GM10248 (cell line): ENCODE measurements around the gene RBBP8.
A peak's percentile ranks its signal among the peaks of the same experiment; 100 is the strongest.
"Not testable (repeated sequence)": the region's sequence is repeated elsewhere in the genome, so short reads cannot be mapped to it uniquely, and the experiment has no call there.

ENCODE experiments used
- CTCF ChIA-PET: fragments of 300-600 bp; sonication (Branson Sonifier 250); formaldehyde crosslinking; extraction: SDS; loops from one replicate; lab custom pipeline; 2021; ENCODE audit warnings: antibody characterized with exemption; lab: Yijun Ruan, JAX
- POLR2A ChIA-PET: fragments of 350-650 bp; sonication (Branson Sonifier 250); formaldehyde crosslinking; extraction: SDS; loops from one replicate; lab custom pipeline; 2020; ENCODE audit warnings: antibody characterized with exemption; lab: Yijun Ruan, JAX
- DNase-seq: peaks from one replicate; pipeline ENCODE4 v3.0.0; 2012; ENCODE audit errors: extremely low spot score
- TF ChIP-seq, protein P1 (sequence below): IDR thresholded peaks from 2 replicates; pipeline ENCODE4 v1.5.1; 2012; ENCODE audit warnings: mild to moderate bottlenecking, low read depth; ENCODE audit errors: extremely low read depth, missing control alignments, control extremely low read depth

The RBBP8 gene

DNA sequence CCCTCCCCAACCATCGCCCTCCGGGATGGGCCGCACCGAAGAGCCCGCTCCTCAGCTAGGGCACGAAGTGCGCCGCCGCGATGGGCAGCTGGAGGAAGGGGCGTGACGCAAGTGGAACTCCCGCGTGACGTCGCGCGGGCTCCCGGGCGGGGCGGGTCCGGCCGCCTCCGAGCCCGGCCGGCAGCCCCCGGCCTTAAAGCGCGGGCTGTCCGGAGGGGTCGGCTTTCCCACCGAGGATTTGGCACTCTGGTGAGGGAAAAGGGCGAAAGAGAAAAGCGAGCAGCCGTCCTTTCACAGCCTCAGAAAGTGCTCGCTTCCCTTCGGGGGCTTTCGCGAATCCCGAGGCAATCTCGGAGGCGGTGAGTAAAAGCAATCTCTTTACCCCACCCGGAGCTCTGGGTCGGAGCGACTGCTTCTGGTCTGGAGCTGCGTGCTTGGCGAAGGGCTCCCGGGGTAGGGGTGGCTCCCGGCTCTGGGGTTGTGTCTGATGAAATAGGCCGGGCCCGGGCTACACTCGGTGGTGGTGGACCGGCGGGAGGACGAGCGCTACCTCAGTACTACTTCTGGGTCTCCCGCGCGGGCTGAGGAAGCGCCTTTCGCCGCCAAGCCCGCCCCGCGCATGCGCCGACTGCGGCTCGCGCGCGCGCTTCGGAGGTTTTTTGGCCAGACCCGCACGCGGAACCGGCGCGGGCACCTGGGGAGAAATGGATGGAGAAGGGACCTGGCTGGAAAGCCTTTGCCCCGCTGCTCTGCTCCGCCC is at the start of gene RBBP8:
RBBP8 (plus strand) TSS at position 123 of the 760 bp plus-strand sequence. CDS start 3,524 bp downstream, outside the sequence.
- TF ChIP-seq, protein P1, sequence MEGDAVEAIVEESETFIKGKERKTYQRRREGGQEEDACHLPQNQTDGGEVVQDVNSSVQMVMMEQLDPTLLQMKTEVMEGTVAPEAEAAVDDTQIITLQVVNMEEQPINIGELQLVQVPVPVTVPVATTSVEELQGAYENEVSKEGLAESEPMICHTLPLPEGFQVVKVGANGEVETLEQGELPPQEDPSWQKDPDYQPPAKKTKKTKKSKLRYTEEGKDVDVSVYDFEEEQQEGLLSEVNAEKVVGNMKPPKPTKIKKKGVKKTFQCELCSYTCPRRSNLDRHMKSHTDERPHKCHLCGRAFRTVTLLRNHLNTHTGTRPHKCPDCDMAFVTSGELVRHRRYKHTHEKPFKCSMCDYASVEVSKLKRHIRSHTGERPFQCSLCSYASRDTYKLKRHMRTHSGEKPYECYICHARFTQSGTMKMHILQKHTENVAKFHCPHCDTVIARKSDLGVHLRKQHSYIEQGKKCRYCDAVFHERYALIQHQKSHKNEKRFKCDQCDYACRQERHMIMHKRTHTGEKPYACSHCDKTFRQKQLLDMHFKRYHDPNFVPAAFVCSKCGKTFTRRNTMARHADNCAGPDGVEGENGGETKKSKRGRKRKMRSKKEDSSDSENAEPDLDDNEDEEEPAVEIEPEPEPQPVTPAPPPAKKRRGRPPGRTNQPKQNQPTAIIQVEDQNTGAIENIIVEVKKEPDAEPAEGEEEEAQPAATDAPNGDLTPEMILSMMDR: no peak
- ChIA-PET POLR2A (interaction anchor here (0.6 kb wide), 1 partner anchor 1205 kb away, joined by 3 read pairs; the partner anchor contains the start of gene CABYR), CTCF (interaction anchor here (1.0 to 2.1 kb wide), 6 partner anchors 8 to 135 kb away, joined by 3 to 9 read pairs (median 6); no protein-coding TSS in a partner anchor)
- DNase-seq: peak; percentile 86

DNA sequence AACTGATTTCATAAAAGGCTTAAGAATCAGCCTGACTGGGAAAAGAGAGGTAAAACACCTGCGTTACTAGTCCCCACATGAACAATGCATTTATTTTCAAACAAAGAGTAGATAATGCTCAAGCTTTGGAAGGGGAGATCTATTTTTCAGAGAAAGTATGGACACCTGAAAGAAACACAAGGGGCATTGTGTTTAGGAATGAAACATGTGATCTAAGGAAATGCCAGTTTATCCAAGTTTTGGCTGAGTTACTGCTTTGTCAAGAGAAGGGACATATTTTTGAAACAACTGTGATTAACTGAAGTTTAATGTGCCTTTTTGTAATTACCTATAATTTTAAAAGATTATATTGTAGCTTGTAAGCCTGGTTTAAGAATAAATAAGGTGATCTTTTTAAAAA is 49.3 kb upstream of the RBBP8 start:
- TF ChIP-seq, protein P1: no peak
- DNase-seq: no peak
- CTCF ChIA-PET: no interaction called here
- POLR2A ChIA-PET: no interaction called here

DNA sequence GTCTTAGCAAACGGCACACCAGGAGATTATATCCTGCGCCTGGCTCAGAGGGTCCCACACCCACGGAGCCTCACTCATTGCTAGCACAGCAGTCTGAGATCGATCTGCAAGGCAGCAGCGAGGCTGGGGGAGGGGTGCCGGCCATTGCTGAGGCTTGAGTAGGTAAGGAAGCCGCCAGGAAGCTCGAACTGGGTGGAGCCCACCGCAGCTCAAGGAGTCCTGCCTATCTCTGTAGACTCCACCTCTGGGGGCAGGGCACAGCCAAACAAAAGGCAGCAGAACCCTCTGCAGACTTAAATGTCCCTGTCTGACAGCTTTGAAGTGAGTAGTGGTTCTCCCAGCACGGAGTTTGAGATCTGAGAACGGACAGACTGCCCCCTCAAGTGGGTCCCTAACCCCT is 47.4 kb upstream of the RBBP8 start:
- CTCF ChIA-PET, DNase-seq, POLR2A ChIA-PET: not testable (repeated sequence)

DNA sequence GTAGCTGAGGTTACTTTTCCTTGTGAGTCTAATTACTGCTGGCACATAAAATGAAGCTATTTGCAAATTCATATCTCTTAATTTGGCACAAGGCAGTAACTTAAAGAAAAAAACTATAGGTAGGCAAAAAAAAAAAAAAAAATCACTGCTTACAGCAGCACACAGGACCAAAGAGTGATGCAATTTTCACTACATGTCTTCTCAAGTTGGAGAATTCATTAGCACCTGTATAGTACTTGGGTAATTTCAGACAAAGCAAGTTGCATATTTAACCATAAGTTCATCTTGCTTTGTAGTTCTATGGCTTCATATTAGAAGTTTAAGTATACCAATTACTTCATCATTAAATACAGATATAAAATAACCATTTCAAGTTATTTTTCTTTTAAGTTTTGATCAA is 33.7 kb upstream of the RBBP8 start:
- POLR2A ChIA-PET: no interaction called here
- no peak for DNase-seq
- CTCF ChIA-PET: interaction anchor here (0.8 to 1.3 kb wide), 2 partner anchors 17 kb away, joined by 3 to 4 read pairs; no protein-coding TSS in a partner anchor
- TF ChIP-seq, protein P1: no peak

DNA sequence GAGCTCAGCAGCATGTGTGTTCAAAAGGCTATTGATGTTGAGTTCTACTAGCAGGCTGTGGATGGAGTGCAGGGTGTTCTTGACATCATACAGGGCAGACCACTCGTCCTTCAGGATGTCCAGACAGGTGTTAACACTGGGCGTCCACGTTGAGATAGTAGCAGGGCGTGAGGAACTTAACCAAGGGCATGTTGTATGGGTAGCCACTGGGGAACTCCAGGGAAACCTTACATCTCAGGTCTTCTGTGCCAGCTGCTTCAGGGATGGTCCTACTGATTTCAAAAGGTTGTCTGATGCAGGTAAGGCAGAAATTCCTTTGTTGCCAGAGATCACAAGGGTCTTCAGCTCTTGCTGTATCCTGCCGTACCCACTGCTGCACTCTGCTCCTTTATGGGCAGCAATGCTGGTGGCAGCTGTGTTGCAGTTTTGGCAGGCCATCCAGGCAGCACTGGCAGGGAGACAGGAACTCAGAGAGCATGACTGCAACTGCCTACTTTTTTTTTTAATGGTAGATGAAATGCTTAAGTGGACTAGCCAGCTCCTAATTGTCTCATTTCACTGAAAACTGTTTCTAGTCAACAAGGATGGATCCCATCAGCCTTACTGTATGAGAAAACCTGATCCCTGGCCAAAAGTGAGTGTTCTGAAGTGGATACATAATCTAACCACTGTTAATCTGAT is 32.4 kb upstream of the RBBP8 start:
- POLR2A ChIA-PET: no interaction called here
- TF ChIP-seq, protein P1: no peak
- CTCF ChIA-PET: interaction anchor here (1.3 kb wide), 1 partner anchor 18 kb away, joined by 4 read pairs; no protein-coding TSS in a partner anchor
- DNase-seq: no peak

DNA sequence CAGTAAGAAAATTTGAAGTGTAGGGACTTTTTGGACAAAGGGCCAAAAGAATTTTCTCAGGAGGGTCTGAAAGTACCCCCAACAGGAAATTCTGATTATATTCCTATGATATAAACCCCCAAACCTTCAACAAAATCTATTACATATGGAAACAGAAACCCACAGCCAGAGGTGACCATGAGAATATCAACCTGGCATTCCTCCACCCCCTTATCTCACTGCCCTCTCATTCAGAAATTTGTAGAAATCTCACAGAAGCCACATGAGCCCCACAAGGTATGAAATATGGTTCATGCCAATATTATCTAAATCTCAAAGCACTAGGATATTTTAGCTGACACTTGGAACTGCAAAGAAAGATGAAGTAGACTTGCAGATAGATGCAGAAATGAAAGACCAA is 31.0 kb upstream of the RBBP8 start:
- TF ChIP-seq, protein P1: no peak
- ChIA-PET CTCF (no interaction called here), POLR2A (no interaction called here)
- no peak for DNase-seq

DNA sequence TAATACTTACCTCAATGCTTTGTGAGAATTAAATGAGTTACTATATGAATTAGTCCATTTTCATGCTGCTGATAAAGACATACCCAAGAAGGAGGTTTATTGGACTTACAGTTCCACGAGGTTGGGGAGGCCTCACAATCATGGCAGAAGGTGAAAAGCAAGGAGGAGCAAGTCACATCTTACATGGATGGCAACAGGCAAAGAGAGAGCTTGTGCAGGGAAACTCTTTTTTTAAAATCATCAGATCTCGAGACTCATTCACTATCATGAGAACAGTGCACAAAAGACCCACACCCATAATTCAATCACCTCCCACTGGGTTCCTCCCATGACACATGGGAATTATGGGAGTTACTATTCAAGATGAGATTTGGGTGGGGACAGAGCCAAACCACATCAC is 29.9 kb upstream of the RBBP8 start:
- POLR2A ChIA-PET, CTCF ChIA-PET: not testable (repeated sequence)

More for the DNA sequence above, 29.9 kb upstream of the RBBP8 start:
- DNase-seq: not testable (repeated sequence)
